ENCODE measurements around the gene PRKG1.

DNA sequence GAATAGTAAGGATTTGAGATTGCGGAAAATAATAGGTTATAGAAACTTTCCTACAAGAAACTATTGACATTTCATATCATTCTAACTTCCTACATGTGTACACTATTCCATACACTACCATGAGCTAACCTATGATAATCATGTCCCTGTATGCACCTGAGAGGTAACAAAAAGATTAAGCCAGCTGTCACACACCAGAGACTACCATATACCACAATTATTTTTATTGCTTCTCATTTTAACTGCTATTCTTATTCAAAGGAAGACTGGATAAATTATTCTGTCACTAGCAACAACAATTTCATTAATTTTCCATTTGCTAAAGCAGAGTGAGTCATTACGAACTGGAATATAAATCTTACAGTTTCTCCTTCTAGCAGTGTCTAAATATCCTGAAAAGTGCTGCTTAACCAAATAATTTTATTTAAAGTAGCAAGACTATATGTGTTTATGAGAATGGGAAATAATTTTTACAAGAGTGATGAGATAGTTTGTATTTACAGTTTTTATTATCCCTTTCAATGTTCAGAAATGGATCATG is 1004.2 kb downstream of the PRKG1 start:
- TF ChIP-seq, protein P1, sequence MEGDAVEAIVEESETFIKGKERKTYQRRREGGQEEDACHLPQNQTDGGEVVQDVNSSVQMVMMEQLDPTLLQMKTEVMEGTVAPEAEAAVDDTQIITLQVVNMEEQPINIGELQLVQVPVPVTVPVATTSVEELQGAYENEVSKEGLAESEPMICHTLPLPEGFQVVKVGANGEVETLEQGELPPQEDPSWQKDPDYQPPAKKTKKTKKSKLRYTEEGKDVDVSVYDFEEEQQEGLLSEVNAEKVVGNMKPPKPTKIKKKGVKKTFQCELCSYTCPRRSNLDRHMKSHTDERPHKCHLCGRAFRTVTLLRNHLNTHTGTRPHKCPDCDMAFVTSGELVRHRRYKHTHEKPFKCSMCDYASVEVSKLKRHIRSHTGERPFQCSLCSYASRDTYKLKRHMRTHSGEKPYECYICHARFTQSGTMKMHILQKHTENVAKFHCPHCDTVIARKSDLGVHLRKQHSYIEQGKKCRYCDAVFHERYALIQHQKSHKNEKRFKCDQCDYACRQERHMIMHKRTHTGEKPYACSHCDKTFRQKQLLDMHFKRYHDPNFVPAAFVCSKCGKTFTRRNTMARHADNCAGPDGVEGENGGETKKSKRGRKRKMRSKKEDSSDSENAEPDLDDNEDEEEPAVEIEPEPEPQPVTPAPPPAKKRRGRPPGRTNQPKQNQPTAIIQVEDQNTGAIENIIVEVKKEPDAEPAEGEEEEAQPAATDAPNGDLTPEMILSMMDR (IDR thresholded peaks at IDR 0.05; ENCODE audit: low read depth, low read length, poor library complexity, severe bottlenecking) = no peak
- TF ChIP-seq EZH2phosphoT487 (IDR thresholded peaks at IDR 0.05; ENCODE audit: borderline replicate concordance, low read length) = no peak
